Activated gamma-delta T cell (primary cell): ENCODE data around the gene CLN5.
"Not testable (repeated sequence)": the region's sequence is repeated elsewhere in the genome, so short reads cannot be mapped to it uniquely, and the experiment has no call there.

Experiments used
- DNase-seq: peaks from one replicate; lab custom pipeline; 2025; lab: John Stamatoyannopoulos, UW
- total RNA-seq, 2 donors: gene quantifications; one replicate each; lab custom pipeline; 2026; lab: John Stamatoyannopoulos, UW

CLN5 gene
- total RNA-seq, result 14.2 to 22.0 reads per million in 2 donors

- peak; percentile 95 for DNase-seq
Measured at GRCh38 chr13:76991796-76992547, at the start of gene CLN5. Gene CLN5, plus strand, starts transcription at chr13:76992081. Its CDS starts 18 bp downstream, at chr13:76992099.

GRCh38 chr13:76942363-76942762, 49.5 kb upstream of the CLN5 start:
- no peak for DNase-seq

- DNase-seq, result no peak
Measured at GRCh38 chr13:76943646-76944045, 48.2 kb upstream of the CLN5 start.

- no peak for DNase-seq
Measured at GRCh38 chr13:76944456-76944855, 47.4 kb upstream of the CLN5 start.

- DNase-seq, result no peak
Measured at GRCh38 chr13:76948149-76948548, 43.7 kb upstream of the CLN5 start, which contains the start of gene ACOD1. Gene ACOD1, plus strand, starts transcription at chr13:76948511. Its CDS starts 48 bp downstream, at chr13:76948559.

- DNase-seq, result no peak
Measured at GRCh38 chr13:76950101-76950500, 41.8 kb upstream of the CLN5 start.

GRCh38 chr13:76953968-76954367, 37.9 kb upstream of the CLN5 start:
- DNase-seq, result no peak

- no peak for DNase-seq
Measured at GRCh38 chr13:76954538-76954937, 37.3 kb upstream of the CLN5 start.

- DNase-seq, result no peak
Measured at GRCh38 chr13:76955193-76955592, 36.7 kb upstream of the CLN5 start.

- no peak for DNase-seq
Measured at GRCh38 chr13:76955661-76956060, 36.2 kb upstream of the CLN5 start.

- DNase-seq, result no peak
Measured at GRCh38 chr13:76958841-76959432, 32.9 kb upstream of the CLN5 start.

- not testable (repeated sequence) for DNase-seq
Measured at GRCh38 chr13:76959734-76960133, 32.1 kb upstream of the CLN5 start.

- no peak for DNase-seq
Measured at GRCh38 chr13:76965759-76966421, 26.0 kb upstream of the CLN5 start.

GRCh38 chr13:76967031-76967430, 24.9 kb upstream of the CLN5 start:
- DNase-seq, result no peak

- DNase-seq, result no peak
Measured at GRCh38 chr13:76968041-76968440, 23.8 kb upstream of the CLN5 start.

- DNase-seq, result no peak
Measured at GRCh38 chr13:76969488-76970365, 22.2 kb upstream of the CLN5 start.

- DNase-seq, result no peak
Measured at GRCh38 chr13:76971215-76971614, 20.7 kb upstream of the CLN5 start.

GRCh38 chr13:76971851-76972829, 19.7 kb upstream of the CLN5 start:
- DNase-seq, result no peak

GRCh38 chr13:76973920-76974617, 17.8 kb upstream of the CLN5 start:
- DNase-seq, result no peak

- DNase-seq, result no peak
Measured at GRCh38 chr13:76974618-76974975, 17.3 kb upstream of the CLN5 start.
